NCI-H2196 (cell line): Measurements from ENCODE around the gene GLYAT.
A peak's percentile ranks its signal among the peaks of the same experiment; 100 is the strongest.
"Not testable (repeated sequence)": the region's sequence is repeated elsewhere in the genome, so short reads cannot be mapped to it uniquely, and the experiment has no call there.

Source experiments
- DNase-seq: peaks from one replicate; lab custom pipeline; 2025; ENCODE audit not compliant: unreplicated experiment; lab: John Stamatoyannopoulos, UW

The GLYAT gene

GRCh38 chr11:58685973-58686722, 45.6 kb downstream of the GLYAT start:
- no peak for DNase-seq

GRCh38 chr11:58682660-58683059, 49.1 kb downstream of the GLYAT start:
- DNase-seq = not testable (repeated sequence)

DNA sequence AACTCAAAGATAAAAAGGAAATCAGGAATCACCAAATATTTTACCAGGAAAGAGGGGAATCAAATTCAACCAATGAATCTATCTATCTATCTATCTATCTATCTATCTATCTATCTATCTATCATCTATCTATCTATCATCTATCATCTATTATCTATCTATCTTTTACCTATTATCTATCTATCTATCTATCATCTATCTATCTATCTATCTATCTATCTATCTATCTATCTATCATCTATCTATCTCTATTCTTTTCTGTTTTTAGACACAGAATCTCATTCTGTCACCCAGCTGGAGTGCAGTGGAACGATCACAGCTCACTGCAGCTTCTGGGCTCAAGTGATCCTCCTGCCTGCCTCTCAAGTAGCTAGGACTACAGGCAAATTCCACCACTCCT, 54.2 kb downstream of the GLYAT start:
- DNase-seq = not testable (repeated sequence)

DNA sequence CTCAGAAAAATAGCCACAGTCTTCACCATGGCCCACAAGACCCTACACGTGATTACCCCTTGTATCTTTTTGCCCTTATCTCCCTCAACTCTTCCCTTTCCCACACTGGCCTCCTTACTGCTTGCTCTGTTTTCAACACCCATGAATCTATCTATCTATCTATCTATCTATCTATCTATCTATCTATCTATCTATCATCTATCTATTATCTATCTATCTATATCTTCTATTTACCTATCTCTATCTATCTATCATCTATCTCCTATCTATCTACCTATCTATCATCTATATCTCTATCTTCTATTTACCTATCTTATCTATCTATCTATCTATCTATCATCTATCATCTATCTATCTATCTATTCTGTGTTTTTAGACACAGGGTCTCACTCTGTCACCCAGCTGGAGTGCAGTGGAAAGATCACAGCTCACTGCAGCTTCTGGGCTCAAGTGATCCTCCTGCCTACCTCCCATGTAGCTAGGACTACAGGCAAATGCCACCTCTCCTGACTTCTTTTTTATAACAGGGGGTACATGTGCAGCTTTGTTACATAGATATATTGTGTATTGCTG, 55.1 kb downstream of the GLYAT start:
- DNase-seq = no peak

DNA sequence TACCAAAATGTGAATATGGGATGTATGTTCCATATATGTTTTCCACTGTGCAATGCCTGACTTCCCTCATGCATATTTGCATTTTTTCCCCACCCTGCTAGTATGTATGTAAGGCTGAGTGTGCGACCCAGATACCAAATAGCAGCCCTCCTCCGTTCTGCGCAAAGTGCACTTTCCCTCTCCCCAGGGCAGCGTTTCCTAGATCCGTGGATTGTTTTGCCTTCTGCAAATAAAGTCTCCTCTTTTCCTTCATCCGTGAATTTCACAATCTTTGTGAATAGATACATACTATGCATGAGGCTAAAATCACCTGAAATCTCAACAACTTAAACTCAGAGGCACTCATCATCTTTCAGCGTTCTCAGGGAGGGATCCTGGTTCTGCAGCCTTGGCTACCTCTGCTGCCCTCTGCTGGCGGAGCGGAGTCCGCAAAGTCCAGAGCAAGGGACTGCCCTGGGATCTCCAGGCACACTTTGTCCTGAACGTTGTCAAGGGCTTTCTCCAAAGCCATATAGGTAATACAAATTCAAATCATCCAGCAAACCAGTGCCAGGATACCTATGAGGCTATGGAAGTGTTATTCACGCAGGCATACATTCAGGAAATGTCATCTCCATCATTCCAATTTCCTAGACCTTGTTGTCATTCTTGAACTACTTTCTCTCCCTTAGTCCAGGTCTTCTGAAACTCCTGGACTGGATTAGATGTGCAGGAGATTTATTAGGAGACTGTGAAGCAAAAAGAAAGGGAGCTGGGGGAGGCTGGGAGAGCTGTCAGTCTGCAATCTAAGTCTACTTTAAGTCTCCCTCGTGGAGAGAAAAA, 56.2 kb downstream of the GLYAT start:
- peak; percentile 64 for DNase-seq

DNA sequence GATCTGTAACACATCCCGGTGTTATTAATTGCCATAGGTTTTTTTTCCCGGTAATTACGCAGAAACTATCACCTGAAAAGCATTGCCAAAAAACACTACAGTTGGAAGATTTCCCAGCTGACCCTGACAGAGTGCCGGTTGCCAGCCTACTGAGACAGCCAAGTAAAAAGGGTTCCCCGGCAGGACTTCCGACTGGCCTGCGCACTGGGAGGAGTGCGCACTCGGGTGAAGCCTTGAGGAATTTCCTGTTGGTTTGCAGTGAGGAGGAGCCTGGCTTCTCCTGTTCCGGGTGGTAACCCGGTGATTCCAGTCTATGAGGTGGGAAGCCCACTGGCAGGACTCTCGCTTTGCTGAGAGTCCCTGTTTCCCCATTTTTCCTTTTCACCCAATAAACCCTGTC, 57.1 kb downstream of the GLYAT start:
- DNase-seq = no peak

- no peak for DNase-seq
Observed at GRCh38 chr11:58671983-58672633, 59.6 kb downstream of the GLYAT start.

- no peak for DNase-seq
Observed at GRCh38 chr11:58659910-58660570, 71.7 kb downstream of the GLYAT start.

- DNase-seq = no peak
Observed at GRCh38 chr11:58659404-58659803, 72.3 kb downstream of the GLYAT start.
